T-helper 2 cell treated with Interferon-gamma antibody and Interleukin-4, amounts not matched to agents 5 μg/mL and 100 μg/mL, for 36 hours (primary cell): ENCODE measurements around the gene PTRHD1.
A peak's percentile ranks its signal among the peaks of the same experiment; 100 is the strongest.
"Not testable (repeated sequence)": the region's sequence is repeated elsewhere in the genome, so short reads cannot be mapped to it uniquely, and the experiment has no call there.

ENCODE experiments used
- DNase-seq: peaks from one replicate; pipeline ENCODE4 v3.0.0; 2021; ENCODE audit warnings: low spot score
- H3K27ac Mint-ChIP-seq: one replicate; pipeline ENCODE4 v1.8.0; 2021; ENCODE audit warnings: mild to moderate bottlenecking, mixed read lengths
- H3K27me3 Mint-ChIP-seq: one replicate; pipeline ENCODE4 v1.8.0; 2021; ENCODE audit warnings: low read depth, mixed read lengths
- H3K36me3 Mint-ChIP-seq: one replicate; pipeline ENCODE4 v1.8.0; 2021; ENCODE audit warnings: low read depth, mixed read lengths
- H3K4me1 Mint-ChIP-seq: one replicate; pipeline ENCODE4 v1.8.0; 2021; ENCODE audit warnings: low read depth, mixed read lengths
- H3K4me3 Mint-ChIP-seq: one replicate; pipeline ENCODE4 v1.8.0; 2022; ENCODE audit warnings: mild to moderate bottlenecking, moderate library complexity, mixed read lengths
- H3K9me3 Mint-ChIP-seq: one replicate; pipeline ENCODE4 v1.8.0; 2021; ENCODE audit warnings: mixed read lengths

The PTRHD1 gene

DNA sequence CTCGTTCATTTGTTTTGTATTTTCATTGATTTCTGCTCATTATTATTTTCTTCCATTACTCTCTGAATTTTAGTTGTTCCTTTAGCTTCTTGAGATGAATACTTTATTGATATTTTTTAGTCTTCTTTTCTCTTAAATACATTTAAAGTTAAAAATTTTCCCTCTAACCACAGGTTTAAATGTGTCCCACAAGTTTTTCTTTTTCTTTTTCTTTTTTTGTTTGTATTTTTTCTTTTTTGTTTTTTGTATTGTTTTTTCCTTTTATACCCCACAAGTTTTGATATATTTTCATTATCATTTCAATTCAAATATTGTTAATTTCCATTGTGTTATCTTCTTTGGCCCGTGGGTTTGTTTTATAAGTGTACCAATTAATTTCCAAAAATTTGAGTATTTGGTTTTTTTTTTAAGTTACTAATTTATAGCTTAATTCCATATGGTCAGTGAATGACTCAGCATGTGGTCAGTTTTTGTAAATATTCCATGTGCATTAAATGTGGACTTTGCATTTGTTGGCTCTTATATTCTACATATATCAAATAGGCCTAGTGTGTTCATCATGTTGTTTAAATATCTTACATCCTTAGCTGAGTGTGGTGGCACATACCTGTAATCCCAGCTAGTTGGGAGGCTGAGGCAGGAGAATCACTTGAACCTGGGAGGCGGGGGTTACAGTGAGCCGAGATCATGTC lies 16.3 kb upstream of the PTRHD1 start:
- H3K4me3 Mint-ChIP-seq, result peak overlapping the region; percentile 0
- H3K27ac Mint-ChIP-seq, result peak overlapping the region; percentile 46
- peaks cover 56% of the 10 kb centered on the region for H3K36me3 Mint-ChIP-seq

DNA sequence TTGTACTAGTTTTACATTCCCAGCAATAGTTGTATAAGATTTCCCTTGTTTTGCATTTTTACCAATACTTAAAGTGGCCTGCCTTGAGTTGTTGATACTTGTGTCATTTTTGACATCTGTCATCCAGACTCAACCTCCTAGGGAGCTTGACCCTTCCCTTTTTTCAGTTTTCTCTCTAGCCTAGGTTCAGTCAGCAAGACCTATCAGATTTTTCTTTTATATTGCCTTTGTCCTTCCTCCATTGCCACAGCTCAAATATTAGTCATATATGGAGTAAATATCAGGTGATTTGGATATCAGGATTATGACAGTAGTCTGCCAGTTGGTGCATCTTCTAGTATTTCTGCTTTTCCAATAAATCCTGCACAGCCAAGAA lies 13.5 kb upstream of the PTRHD1 start:
- Mint-ChIP-seq H3K36me3 (peaks cover 53% of the 10 kb centered on the region), H3K27ac (peak overlapping the region; percentile 10)

More for the DNA sequence above, 16.3 kb upstream of the PTRHD1 start:
- H3K4me1 Mint-ChIP-seq, result peaks cover 36% of the 10 kb centered on the region
- H3K9me3 Mint-ChIP-seq, result no peaks in the 10 kb centered on the region
- H3K27me3 Mint-ChIP-seq, result no peaks in the 10 kb centered on the region
- DNase-seq, result no peak

GRCh38 chr2:24805811-24806660 lies 12.8 kb upstream of the PTRHD1 start:
- Mint-ChIP-seq H3K4me1 (peaks cover 43% of the 10 kb centered on the region), H3K36me3 (peaks cover 58% of the 10 kb centered on the region)
- H3K4me3 Mint-ChIP-seq, H3K27ac Mint-ChIP-seq, H3K9me3 Mint-ChIP-seq, DNase-seq, H3K27me3 Mint-ChIP-seq: not testable (repeated sequence)

More for the DNA sequence above, 13.5 kb upstream of the PTRHD1 start:
- DNase-seq, result no peak
- no peak overlapping the region for H3K4me3 Mint-ChIP-seq
- no peaks in the 10 kb centered on the region for H3K27me3 Mint-ChIP-seq
- no peaks in the 10 kb centered on the region for H3K9me3 Mint-ChIP-seq
- peaks cover 41% of the 10 kb centered on the region for H3K4me1 Mint-ChIP-seq

DNA sequence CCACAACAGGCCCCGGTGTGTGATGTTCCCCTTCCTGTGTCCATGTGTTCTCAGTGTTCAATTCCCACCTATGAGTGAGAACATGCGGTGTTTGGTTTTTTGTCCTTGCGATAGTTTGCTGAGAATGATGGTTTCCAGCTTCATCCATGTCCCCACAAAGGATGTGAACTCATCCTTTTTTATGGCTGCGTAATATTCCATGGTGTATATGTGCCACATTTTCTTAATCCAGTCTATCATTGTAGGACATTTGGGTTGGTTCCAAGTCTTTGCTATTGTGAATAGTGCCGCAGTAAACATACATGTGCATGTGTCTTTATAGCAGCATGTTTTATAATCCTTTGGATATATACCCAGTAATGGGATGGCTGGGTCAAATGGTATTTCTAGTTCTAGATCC lies 7.3 kb upstream of the PTRHD1 start:
- H3K9me3 Mint-ChIP-seq, H3K27me3 Mint-ChIP-seq, H3K4me3 Mint-ChIP-seq, H3K27ac Mint-ChIP-seq, DNase-seq: not testable (repeated sequence)
- Mint-ChIP-seq H3K4me1 (peaks cover 32% of the 10 kb centered on the region), H3K36me3 (peaks cover 75% of the 10 kb centered on the region)

GRCh38 chr2:24797644-24798043 lies 4.5 kb upstream of the PTRHD1 start:
- peaks cover 37% of the 10 kb centered on the region for H3K4me1 Mint-ChIP-seq
- no peak overlapping the region for H3K4me3 Mint-ChIP-seq
- H3K27me3 Mint-ChIP-seq, result no peaks in the 10 kb centered on the region
- H3K36me3 Mint-ChIP-seq, result peaks cover 71% of the 10 kb centered on the region
- H3K9me3 Mint-ChIP-seq, result peaks cover 7% of the 10 kb centered on the region
- H3K27ac Mint-ChIP-seq, result no peak overlapping the region
- DNase-seq, result no peak

GRCh38 chr2:24793761-24794435 lies 707 bp upstream of the PTRHD1 start:
- DNase-seq, result peak; percentile 19
- Mint-ChIP-seq H3K36me3 (peaks cover 43% of the 10 kb centered on the region), H3K4me3 (peak overlapping the region; percentile 98)

GRCh38 chr2:24792542-24792873 lies 683 bp downstream of the PTRHD1 start:
- H3K4me1 Mint-ChIP-seq, result peaks cover 32% of the 10 kb centered on the region

More at GRCh38 chr2:24793761-24794435, 707 bp upstream of the PTRHD1 start:
- no peaks in the 10 kb centered on the region for H3K27me3 Mint-ChIP-seq
- peak overlapping the region; percentile 98 for H3K27ac Mint-ChIP-seq
- peaks cover 39% of the 10 kb centered on the region for H3K4me1 Mint-ChIP-seq
- H3K9me3 Mint-ChIP-seq, result peaks cover 7% of the 10 kb centered on the region

DNA sequence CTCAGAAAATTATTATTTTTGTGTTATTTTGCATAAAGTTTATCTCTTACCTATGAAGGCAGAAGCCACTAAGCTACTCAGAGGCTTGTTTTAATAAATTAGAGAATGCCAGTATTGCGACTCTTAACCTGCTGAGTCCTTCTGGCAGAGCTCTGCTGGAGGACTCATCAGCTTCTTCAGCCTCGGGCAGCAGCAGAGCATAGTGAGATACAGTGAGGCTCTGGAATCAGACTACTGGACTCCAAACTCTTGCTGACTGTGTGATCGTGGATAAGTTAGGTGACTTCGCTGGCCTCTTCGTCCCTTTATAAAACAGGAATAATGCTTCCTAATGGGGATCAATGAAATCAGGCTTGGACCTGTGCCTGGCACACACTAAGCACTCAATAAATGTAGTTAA lies 1.7 kb downstream of the PTRHD1 start:
- no peak overlapping the region for H3K27ac Mint-ChIP-seq
- H3K9me3 Mint-ChIP-seq, result no peaks in the 10 kb centered on the region
- H3K4me1 Mint-ChIP-seq, result peaks cover 22% of the 10 kb centered on the region
- DNase-seq, result no peak
- H3K27me3 Mint-ChIP-seq, result no peaks in the 10 kb centered on the region
- no peak overlapping the region for H3K4me3 Mint-ChIP-seq
- H3K36me3 Mint-ChIP-seq, result peaks cover 21% of the 10 kb centered on the region

More at GRCh38 chr2:24792542-24792873, 683 bp downstream of the PTRHD1 start:
- DNase-seq, result no peak
- H3K27ac Mint-ChIP-seq, result peak overlapping the region; percentile 98
- H3K36me3 Mint-ChIP-seq, result peaks cover 31% of the 10 kb centered on the region
- no peaks in the 10 kb centered on the region for H3K27me3 Mint-ChIP-seq
- peaks cover under 1% of the 10 kb centered on the region for H3K9me3 Mint-ChIP-seq
- peak overlapping the region; percentile 98 for H3K4me3 Mint-ChIP-seq

DNA sequence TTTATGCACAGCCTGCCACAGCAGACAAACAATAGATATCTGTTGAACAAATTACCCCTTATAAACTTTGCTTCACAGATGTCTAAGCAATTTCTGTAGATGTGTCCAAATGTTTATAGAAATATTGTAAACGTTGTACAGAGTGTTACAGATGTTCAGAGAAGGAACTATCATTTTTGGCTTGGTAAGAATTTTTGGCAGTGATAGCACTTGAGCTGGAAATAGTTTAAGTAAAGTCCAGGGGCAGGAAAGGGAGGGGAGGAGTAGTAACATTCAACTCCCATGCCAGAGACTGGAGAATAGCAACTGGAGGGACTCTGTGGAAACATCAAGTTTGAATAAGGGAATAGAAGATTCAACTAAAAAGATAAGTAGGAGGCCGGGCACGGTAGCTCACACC lies 4.4 kb downstream of the PTRHD1 start:
- Mint-ChIP-seq H3K4me1 (peaks cover 7% of the 10 kb centered on the region), H3K27me3 (no peaks in the 10 kb centered on the region), H3K4me3 (no peak overlapping the region), H3K27ac (no peak overlapping the region), H3K36me3 (peaks cover 2% of the 10 kb centered on the region), H3K9me3 (no peaks in the 10 kb centered on the region)
- DNase-seq, result no peak

GRCh38 chr2:24787532-24787931 lies 5.7 kb downstream of the PTRHD1 start:
- Mint-ChIP-seq H3K27me3 (peaks cover 3% of the 10 kb centered on the region), H3K9me3 (no peaks in the 10 kb centered on the region), H3K27ac (no peak overlapping the region), H3K36me3 (no peaks in the 10 kb centered on the region), H3K4me3 (no peak overlapping the region), H3K4me1 (peaks cover 6% of the 10 kb centered on the region)
- DNase-seq, result no peak

DNA sequence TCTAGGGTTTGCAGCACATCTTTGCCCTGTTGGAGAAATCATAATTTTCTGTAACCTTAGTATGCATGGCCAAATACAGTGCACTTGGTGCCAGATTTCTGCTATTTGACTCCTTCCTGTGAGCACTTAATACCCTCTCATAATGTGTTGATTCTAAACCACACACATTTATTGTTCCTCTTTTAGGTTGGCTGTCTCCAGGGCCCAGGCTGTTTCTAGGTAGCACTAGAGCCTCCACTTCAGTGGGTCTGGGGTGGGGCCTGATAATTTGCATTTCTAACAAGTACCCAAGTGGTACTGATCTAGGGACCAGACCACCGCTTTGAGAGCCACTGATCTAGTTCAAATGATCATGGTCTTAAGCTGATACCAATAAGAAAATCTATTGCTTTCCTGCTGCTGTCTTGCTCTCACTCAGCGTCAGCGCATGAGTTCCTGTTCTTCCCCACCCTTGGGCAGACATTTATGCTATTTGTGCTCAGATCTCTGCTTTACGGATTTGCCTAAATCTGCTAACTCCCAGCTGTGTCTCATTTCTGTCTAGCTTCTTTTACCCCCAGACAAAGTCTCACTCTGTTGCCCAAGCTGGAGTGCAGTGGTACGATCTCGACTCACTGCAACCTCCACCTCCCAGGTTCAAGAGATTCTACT lies 7.4 kb downstream of the PTRHD1 start:
- no peak for DNase-seq
- H3K36me3 Mint-ChIP-seq, result no peaks in the 10 kb centered on the region
- H3K9me3 Mint-ChIP-seq, result no peaks in the 10 kb centered on the region
- no peak overlapping the region for H3K4me3 Mint-ChIP-seq
- H3K27me3 Mint-ChIP-seq, result peaks cover 7% of the 10 kb centered on the region
- H3K27ac Mint-ChIP-seq, result no peak overlapping the region
- H3K4me1 Mint-ChIP-seq, result no peaks in the 10 kb centered on the region

GRCh38 chr2:24783641-24784040 lies 9.6 kb downstream of the PTRHD1 start:
- H3K4me3 Mint-ChIP-seq, result no peak overlapping the region
- no peak for DNase-seq
- no peak overlapping the region for H3K27ac Mint-ChIP-seq
- no peaks in the 10 kb centered on the region for H3K9me3 Mint-ChIP-seq
- no peaks in the 10 kb centered on the region for H3K4me1 Mint-ChIP-seq
- no peaks in the 10 kb centered on the region for H3K36me3 Mint-ChIP-seq
- H3K27me3 Mint-ChIP-seq, result peaks cover 7% of the 10 kb centered on the region

- no peak for DNase-seq
- Mint-ChIP-seq H3K36me3 (no peaks in the 10 kb centered on the region), H3K9me3 (no peaks in the 10 kb centered on the region), H3K27ac (no peak overlapping the region), H3K4me3 (no peak overlapping the region), H3K27me3 (peaks cover 17% of the 10 kb centered on the region), H3K4me1 (no peaks in the 10 kb centered on the region)
Measured at GRCh38 chr2:24779116-24779515, 14.1 kb downstream of the PTRHD1 start.

DNA sequence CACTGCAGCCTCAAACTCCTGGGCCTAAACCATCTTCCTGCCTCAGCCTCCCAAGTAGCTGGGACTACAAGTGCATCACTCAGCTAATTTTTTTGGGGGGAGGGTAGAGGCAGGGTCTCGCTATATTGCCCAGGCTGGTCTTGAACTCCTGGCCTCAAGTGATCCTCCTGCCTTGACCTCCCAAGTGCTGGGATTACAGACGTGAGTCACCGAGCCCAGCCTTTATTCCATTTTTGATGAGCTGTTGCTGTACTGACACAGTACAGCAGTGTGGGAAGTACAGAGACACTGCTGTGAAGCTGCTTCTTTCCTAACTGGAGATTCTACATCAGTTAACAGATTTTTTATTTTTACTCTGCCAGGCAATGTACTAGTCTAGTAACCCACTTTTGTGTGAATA lies 18.8 kb downstream of the PTRHD1 start:
- Mint-ChIP-seq H3K27me3 (peaks cover 10% of the 10 kb centered on the region), H3K36me3 (peaks cover 6% of the 10 kb centered on the region), H3K4me1 (no peaks in the 10 kb centered on the region), H3K9me3 (no peaks in the 10 kb centered on the region), H3K4me3 (no peak overlapping the region), H3K27ac (no peak overlapping the region)
- no peak for DNase-seq
